ENCODE data around the gene SCD.

Gene SCD

GRCh38 chr10:100401631-100402328 is 54.7 kb downstream of the SCD start:
- DNase-seq, result no peak

- DNase-seq, result no peak
Observed at GRCh38 chr10:100403734-100404133, 56.7 kb downstream of the SCD start.

- DNase-seq, result no peak
Observed at GRCh38 chr10:100413173-100413572, 66.1 kb downstream of the SCD start.

Data from T-helper 1 cell (primary cell).